K562 treated with DMSO at 1 percent for 4 hours (cell line): Measurements from ENCODE around the gene INTS2. TPM values are rescaled to one million over a fixed set of nuclear protein-coding genes. Genes with fewer than 3 reads are reported as not detected.

Experiments used
- total RNA-seq: library from RNA; unstranded; fragments of 300-600 nt; gene quantifications from 2 replicates; pipeline ENCODE4 v1.2.3, GENCODE V29; 2022; ENCODE audit not compliant: insufficient read depth

Gene INTS2
- total RNA-seq = 4.2 and 6.6 TPM in 2 replicates

DNA sequence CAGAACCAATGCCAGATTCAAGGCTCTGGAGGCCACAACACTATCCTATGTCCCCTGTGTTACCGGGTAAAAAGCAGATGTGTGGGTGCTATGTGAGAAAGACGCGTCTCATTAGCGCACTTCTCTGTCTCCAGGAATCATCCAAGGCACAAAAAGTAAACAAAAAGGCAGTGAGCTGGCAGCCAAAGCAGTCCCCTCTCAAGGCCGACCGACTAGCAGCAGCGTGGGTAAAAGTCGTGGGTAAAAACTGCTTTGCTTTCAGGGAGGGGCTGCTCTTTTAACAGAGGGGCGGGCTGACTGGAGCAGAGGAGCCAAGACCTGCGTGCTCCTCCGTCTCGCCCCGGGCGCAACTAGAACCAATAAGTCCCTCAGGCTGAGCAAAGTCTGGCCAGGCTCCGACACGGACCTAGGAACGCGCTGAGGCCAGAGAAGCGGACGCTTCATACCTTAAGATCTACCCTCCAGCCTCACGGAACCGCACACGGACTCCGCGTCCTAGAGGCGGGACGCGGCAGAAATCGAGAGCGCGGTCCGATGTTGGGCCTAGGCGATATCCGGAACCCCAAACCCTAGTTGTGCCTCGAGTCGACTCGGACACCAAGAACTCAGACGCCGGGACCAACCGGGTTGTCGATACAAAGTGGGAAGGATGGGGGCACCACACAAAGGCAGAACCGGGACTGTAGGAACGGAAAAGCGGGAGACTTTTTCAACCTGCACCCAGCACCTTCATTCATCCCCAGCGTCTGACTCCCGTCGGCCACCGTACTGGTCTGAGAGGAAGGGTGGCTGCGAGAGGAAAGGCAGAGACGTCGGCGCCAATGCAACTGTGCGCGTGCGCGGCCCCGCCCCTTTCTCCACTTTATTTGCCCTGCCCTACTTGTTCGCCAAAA, at the start of gene INTS2:
Gene INTS2, minus strand, starts transcription at position 775 of the 893 bp plus-strand sequence. CDS start 1,338 bp downstream, outside the sequence.

DNA sequence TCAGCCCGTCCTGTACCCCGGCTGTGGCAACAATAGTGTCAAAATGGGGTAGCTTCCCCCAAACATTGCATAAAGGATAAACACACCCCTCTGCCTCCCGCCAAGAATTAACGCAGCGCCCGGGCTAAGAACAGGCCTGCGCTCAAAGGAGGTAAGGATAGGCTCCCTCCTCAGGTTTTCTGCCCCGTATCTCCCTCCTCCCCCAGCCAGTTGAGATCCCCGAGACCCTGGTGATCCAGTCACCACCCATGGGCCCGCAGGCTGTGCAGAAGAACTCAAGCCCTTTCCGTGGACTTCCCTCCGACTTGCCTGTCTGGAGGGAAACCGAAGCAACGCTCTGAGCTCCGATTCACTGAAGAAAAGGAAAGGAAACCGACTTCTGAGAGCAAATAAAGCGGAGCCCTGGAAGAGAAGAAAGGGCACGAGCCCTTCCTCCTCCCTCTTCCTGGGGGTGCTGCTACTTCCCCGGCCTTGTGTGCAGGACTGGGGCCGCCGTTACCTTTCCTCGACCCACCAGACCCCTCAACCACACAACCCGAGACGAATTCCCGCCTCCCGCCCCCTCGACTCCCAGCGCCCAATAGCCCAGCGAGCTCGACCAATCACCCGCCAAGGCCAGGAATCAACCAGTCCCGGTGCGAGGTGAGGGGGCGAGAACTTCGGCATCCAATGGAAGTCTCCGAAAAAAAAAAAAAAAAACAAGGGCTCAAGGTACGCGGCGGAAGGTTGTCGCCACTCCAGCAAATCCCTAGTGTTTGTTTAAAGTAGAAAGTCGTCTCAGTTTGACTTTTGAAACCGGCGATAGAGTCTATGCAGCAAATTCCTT, 64.6 kb downstream of the INTS2 start, which contains the start of gene BRIP1:
Gene BRIP1, minus strand, starts transcription at position 554 of the 826 bp plus-strand sequence. CDS start 1,989 bp downstream, outside the sequence.

Other genes with a start within 250 kb of the INTS2 start
- gene BRIP1, start 64.5 kb downstream of the INTS2 start, total RNA-seq = 3.0 and 4.1 TPM in 2 replicates
- gene MED13, start 137.3 kb upstream of the INTS2 start, total RNA-seq = 7.7 and 10.2 TPM in 2 replicates